ENCODE results near the gene COMMD1. TPM values are rescaled to one million over a fixed set of nuclear protein-coding genes. Genes with fewer than 3 reads are reported as not detected.
"Not testable (repeated sequence)": the region's sequence is repeated elsewhere in the genome, so short reads cannot be mapped to it uniquely, and the experiment has no call there.

The COMMD1 gene
- total RNA-seq, 1 experiment from 2014 or later, result 48.9 TPM

DNA sequence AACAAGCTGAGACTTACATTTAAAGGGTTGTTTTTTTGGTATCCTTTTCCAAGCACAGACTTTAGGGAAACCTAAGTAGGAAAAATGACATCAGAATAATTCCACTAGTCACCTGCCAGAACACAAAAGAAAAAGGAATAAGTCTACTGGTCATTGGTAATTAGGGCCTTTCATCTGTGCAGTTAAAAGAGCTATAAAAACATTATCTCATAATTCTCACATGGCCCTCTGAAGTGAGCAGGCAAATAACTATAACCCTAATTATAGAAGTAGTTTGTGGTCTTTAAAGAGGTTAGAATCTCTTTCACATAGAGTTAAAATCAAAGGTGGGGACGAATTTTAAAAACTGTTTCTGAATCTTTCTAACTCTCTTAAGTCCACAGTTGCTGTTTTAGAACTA is 179.3 kb downstream of the COMMD1 start:
- Histone ChIP-seq H3K9me3 (replicated peaks) (no peaks in the 10 kb centered on the region), H3K4me1 (no peaks in the 10 kb centered on the region), H3K27ac (no peak overlapping the region), H3K36me3 (no peaks in the 10 kb centered on the region), H3K27me3 (no peaks in the 10 kb centered on the region), H3K4me3 (no peak overlapping the region)
- DNase-seq, result no peak

DNA sequence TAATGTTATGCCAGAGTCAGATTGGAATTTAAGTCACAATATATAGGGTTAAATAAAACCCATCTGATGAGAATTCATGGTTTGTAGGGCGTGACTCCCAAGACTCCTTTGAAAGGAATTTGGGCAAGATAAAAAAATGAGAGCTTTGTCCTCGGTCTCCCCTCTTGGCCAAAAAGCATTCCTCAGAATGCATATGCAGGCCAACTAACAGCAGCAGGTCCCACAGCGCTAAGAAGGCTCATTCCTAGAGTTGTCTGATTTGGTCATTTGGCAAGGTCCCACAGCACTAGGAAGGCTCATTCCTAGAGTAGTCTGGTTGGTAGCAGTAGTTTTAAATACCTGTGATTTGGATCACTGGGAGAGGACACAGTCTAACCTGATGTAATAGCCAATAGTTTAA is 184.2 kb downstream of the COMMD1 start:
- Histone ChIP-seq H3K4me1 (no peaks in the 10 kb centered on the region), H3K27ac (no peak overlapping the region), H3K36me3 (no peaks in the 10 kb centered on the region), H3K4me3 (no peak overlapping the region), H3K9me3 (replicated peaks) (no peaks in the 10 kb centered on the region), H3K27me3 (no peaks in the 10 kb centered on the region)
- DNase-seq, result no peak

DNA sequence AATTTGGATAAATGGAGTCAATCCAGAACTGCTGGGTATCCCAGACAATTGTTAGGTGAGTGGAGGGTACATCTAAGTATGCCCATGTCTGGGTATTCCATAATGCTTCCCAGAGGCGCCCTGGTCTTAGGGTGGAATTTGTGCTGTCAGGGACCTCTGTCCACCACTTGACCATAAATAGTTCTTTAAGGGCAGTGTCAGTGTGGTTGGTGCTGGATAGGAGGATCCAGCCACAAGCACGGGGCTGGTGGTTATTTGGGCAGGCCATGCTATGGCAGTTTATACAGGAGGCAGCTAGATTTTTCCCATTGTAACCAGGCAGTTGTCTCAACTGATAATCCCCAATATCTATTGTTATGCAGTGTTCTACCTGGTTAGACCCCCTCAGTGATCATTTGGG is 186.0 kb downstream of the COMMD1 start:
- no peak for DNase-seq
- Histone ChIP-seq H3K9me3 (replicated peaks) (no peaks in the 10 kb centered on the region), H3K4me3 (no peak overlapping the region), H3K4me1 (no peaks in the 10 kb centered on the region), H3K36me3 (no peaks in the 10 kb centered on the region), H3K27me3 (no peaks in the 10 kb centered on the region), H3K27ac (no peak overlapping the region)

GRCh38 chr2:62099050-62099449 is 193.6 kb downstream of the COMMD1 start:
- H3K4me3 ChIP-seq, result no peak overlapping the region
- DNase-seq, result no peak
- H3K9me3 ChIP-seq (replicated peaks), result no peaks in the 10 kb centered on the region
- H3K4me1 ChIP-seq, result no peaks in the 10 kb centered on the region
- H3K27ac ChIP-seq, result no peak overlapping the region
- no peaks in the 10 kb centered on the region for H3K27me3 ChIP-seq
- no peaks in the 10 kb centered on the region for H3K36me3 ChIP-seq

- no peaks in the 10 kb centered on the region for H3K4me1 ChIP-seq
- H3K36me3 ChIP-seq, result no peaks in the 10 kb centered on the region
- H3K4me3 ChIP-seq, result no peak overlapping the region
- H3K9me3 ChIP-seq (replicated peaks), result no peaks in the 10 kb centered on the region
- H3K27ac ChIP-seq, result no peak overlapping the region
- DNase-seq, result no peak
- H3K27me3 ChIP-seq, result no peaks in the 10 kb centered on the region
These were observed 194.2 kb downstream of the COMMD1 start for GRCh38 chr2:62099523-62100175.

- DNase-seq, result no peak
- no peaks in the 10 kb centered on the region for H3K9me3 ChIP-seq (replicated peaks)
These were observed 196.4 kb downstream of the COMMD1 start for GRCh38 chr2:62101886-62102285.

DNA sequence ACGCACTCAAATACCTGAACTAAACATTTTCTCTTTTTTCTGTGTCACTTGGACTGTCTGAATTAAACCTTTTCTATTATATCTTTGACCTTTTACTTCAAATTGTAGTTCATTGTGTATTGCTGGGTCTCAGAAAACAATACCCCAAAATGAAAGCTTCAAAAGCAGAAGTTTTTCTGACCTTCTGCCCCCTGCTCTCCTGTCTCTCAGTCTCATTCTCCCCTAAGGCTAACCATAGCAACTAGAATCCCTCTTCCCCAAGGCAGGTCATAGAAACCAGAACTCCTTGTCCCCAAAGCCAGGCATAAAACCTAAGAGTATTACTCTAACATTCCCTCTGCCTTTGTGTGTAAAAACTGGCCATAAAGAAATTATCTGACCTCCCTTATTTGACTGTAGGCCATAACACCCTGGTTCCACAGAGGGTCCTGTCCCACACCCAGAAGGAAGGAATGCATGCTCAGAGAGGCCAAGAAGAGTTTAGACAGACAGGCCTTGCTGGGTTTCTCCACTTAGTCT is 197.0 kb downstream of the COMMD1 start:
- Histone ChIP-seq H3K36me3 (no peaks in the 10 kb centered on the region), H3K27ac (no peak overlapping the region), H3K4me3 (no peak overlapping the region), H3K9me3 (replicated peaks) (no peaks in the 10 kb centered on the region), H3K27me3 (no peaks in the 10 kb centered on the region), H3K4me1 (no peaks in the 10 kb centered on the region)
- no peak for DNase-seq

More at GRCh38 chr2:62101886-62102285, 196.4 kb downstream of the COMMD1 start:
- Histone ChIP-seq H3K36me3 (no peaks in the 10 kb centered on the region), H3K4me3 (no peak overlapping the region), H3K27ac (no peak overlapping the region), H3K4me1 (no peaks in the 10 kb centered on the region), H3K27me3 (no peaks in the 10 kb centered on the region)

DNA sequence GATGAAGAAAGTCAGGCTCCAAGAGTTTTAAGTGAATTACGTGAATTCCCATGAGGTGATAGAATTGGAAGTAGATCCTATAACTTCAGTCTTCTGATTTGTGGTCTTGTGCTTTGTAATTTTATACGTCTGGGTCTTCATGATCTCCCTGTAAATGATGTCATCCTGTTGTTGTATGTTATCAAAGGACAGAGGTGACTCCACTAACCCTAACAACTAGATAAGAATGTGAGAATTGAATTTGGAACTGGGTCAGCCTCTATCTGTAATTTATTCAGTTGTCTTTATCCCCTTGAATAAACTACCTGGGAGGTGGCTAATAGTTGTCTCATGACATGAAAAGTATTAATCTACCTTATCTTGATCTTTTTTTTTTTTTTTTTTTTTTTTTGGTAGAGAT is 204.1 kb downstream of the COMMD1 start:
- DNase-seq, result no peak
- no peaks in the 10 kb centered on the region for H3K27me3 ChIP-seq
- no peaks in the 10 kb centered on the region for H3K36me3 ChIP-seq
- H3K27ac ChIP-seq, result no peak overlapping the region
- H3K4me3 ChIP-seq, result no peak overlapping the region
- no peaks in the 10 kb centered on the region for H3K9me3 ChIP-seq (replicated peaks)
- no peaks in the 10 kb centered on the region for H3K4me1 ChIP-seq

DNA sequence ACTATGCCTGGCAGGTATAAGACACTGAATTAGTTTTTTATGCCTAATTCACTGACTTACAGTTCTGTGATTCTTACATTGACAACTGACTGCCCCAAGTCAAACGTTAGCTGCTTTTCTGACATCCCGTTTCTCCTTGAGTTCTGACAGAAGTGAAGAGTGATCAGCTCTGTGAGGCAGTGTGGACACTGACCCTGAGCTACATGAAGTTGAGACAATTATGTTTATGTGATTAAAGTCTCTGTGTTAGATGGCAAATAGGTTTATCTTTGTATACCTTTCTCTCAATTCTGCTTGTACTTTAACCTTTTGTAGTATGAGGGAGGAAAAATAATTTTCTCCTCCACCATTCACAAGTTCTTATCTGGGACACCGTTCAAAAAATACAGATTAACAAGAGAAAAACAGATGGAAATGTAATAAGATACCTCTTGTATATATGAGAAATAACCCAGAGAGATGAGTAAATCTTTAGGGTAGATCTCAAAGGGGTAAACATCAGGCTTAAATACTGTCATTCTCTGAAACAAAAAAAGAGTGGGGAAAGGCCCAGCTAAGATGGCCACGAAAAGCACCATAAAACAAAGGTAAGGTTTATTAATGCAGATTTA is 205.0 kb downstream of the COMMD1 start:
- Histone ChIP-seq H3K4me1 (no peaks in the 10 kb centered on the region), H3K27ac (no peak overlapping the region), H3K9me3 (replicated peaks) (no peaks in the 10 kb centered on the region), H3K36me3 (no peaks in the 10 kb centered on the region), H3K27me3 (no peaks in the 10 kb centered on the region), H3K4me3 (no peak overlapping the region)
- DNase-seq, result no peak

DNA sequence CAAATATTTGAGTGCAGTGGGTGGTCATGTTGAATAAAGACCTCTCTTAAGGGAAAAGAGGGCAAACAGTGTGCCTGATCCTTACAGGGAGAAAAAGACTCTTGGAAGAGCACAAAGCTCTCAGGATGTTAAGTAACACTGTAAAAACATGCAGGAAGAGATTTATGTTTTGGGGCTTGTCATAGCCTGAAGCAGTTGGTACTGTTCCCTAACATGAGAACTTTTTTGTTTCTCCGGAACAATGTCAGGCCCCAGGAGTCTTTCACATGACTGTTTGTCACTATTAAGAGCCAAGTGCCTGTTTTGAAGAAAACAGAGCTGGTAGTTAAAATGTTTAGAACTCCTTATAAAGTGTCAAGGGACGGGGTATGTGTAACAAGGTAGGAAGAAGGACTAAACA is 206.7 kb downstream of the COMMD1 start:
- Histone ChIP-seq H3K9me3 (replicated peaks) (no peaks in the 10 kb centered on the region), H3K4me1 (no peaks in the 10 kb centered on the region), H3K27ac (no peak overlapping the region), H3K4me3 (no peak overlapping the region), H3K36me3 (no peaks in the 10 kb centered on the region), H3K27me3 (no peaks in the 10 kb centered on the region)
- DNase-seq, result no peak

GRCh38 chr2:62114564-62114963 is 209.1 kb downstream of the COMMD1 start:
- no peak for DNase-seq
- H3K36me3 ChIP-seq, result no peaks in the 10 kb centered on the region
- no peaks in the 10 kb centered on the region for H3K9me3 ChIP-seq (replicated peaks)
- H3K27me3 ChIP-seq, result no peaks in the 10 kb centered on the region
- no peaks in the 10 kb centered on the region for H3K4me1 ChIP-seq
- H3K4me3 ChIP-seq, result no peak overlapping the region
- H3K27ac ChIP-seq, result no peak overlapping the region

- no peaks in the 10 kb centered on the region for H3K9me3 ChIP-seq (replicated peaks)
- no peak for DNase-seq
- H3K4me3 ChIP-seq, result no peak overlapping the region
- no peak overlapping the region for H3K27ac ChIP-seq
- H3K36me3 ChIP-seq, result no peaks in the 10 kb centered on the region
- no peaks in the 10 kb centered on the region for H3K27me3 ChIP-seq
- H3K4me1 ChIP-seq, result no peaks in the 10 kb centered on the region
These were observed 211.5 kb downstream of the COMMD1 start for GRCh38 chr2:62116983-62117382.

- H3K27ac ChIP-seq, result no peak overlapping the region
- H3K4me1 ChIP-seq, result no peaks in the 10 kb centered on the region
- H3K9me3 ChIP-seq (replicated peaks), result no peaks in the 10 kb centered on the region
- H3K36me3 ChIP-seq, result no peaks in the 10 kb centered on the region
- no peak overlapping the region for H3K4me3 ChIP-seq
- DNase-seq, result no peak
- H3K27me3 ChIP-seq, result no peaks in the 10 kb centered on the region
These were observed 212.7 kb downstream of the COMMD1 start for GRCh38 chr2:62118160-62118559.

DNA sequence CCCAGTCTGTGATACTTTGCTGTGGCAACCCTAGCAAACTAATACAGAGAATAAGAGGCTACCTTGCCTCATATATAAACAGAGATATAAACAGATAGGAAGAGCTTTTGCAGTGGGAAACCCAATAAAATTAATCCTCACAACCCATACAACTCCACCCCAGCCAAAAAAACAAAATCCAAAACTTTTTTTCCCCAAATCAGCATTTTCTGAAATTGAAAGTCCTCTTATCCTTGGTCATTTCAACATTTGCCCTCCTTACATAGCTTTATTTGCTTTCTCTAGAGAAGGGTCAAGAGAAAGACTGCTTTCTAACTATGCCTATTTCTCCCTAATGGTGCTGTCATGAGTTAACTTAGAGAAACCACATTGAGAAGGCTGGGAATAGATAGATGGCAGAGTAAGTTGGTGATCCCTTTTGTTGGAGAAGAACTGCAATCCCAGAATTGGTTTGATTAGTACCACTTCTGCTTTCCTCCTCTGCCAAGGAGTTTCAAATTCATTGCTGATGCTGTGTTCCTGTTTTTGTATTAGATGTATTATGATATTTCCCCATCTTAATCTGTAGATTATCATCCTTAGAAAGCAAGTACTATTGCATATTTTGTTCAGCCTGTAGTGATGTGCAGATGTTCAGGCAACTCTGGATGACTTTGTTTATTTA is 214.0 kb downstream of the COMMD1 start:
- H3K4me3 ChIP-seq, result no peak overlapping the region

GRCh38 chr2:62126239-62126638 is 220.8 kb downstream of the COMMD1 start:
- not testable (repeated sequence) for DNase-seq; H3K4me3 ChIP-seq; H3K9me3 ChIP-seq (replicated peaks); H3K36me3 ChIP-seq; H3K27ac ChIP-seq; H3K27me3 ChIP-seq; H3K4me1 ChIP-seq

More for the DNA sequence above, 214.0 kb downstream of the COMMD1 start:
- H3K27ac ChIP-seq, result no peak overlapping the region
- H3K27me3 ChIP-seq, result no peaks in the 10 kb centered on the region
- H3K4me1 ChIP-seq, result no peaks in the 10 kb centered on the region
- no peaks in the 10 kb centered on the region for H3K36me3 ChIP-seq
- DNase-seq, result no peak
- no peaks in the 10 kb centered on the region for H3K9me3 ChIP-seq (replicated peaks)

All from SJCRH30 (cell line).